Airway epithelial cell (primary cell): ENCODE data around the gene LAMB1. TPM values are rescaled to one million over a fixed set of nuclear protein-coding genes. Genes with fewer than 3 reads are reported as not detected.

Experiments used
- total RNA-seq: library from RNA; depleted of rRNA; stranded (reverse); fragments of >200 nt; gene quantifications from 2 replicates; pipeline ENCODE4 v1.2.3, GENCODE V29; 2015

Gene LAMB1
- total RNA-seq, result 68.5 and 91.7 TPM in 2 replicates

GRCh38 chr7:108002726-108003598 is at the start of gene LAMB1:
Gene LAMB1 (minus strand): TSS chr7:108003161. CDS start chr7:108002885, 276 bp downstream.

DNA sequence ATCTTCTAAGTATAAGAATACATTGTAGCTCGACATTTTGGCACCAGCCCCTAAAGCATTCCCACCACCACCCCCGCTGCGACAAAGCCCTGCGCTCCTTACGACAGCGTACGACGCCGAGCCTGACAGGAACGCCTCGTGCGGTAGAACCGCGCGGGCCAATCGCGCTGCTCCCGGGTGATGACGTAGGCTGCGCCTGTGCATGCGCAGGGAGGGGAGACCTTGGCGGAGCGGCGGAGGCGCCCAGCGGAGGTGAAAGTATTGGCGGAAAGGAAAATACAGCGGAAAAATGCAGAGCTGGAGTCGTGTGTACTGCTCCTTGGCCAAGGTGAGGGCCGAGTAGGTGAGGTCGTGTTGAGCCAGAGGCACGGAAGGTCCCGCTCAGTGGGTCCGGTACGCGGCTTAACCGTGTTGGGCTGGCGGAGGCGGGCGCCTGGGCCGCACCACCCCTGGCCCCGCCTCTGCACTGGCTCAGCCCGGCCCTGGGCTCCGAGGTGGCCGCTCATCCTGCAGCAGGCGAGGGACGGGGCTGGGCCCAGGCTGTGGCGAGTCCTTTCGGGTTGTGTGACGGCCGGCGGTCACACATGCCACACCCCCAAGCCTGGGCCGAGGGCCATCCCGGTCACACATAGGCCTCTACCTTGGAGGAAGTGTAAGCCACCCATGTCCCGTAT is 111.9 kb downstream of the LAMB1 start, which contains the start of gene DLD:
TSS of gene DLD (plus strand) at position 222 of the 674 bp plus-strand sequence. CDS start at position 290, 68 bp downstream.

Other genes with a start within 250 kb of the LAMB1 start
- not detected in 2 replicates for gene SLC26A3, start 199.9 kb downstream of the LAMB1 start, total RNA-seq
- 53.3 and 65.8 TPM in 2 replicates for gene DLD, start 112.0 kb downstream of the LAMB1 start, total RNA-seq
- gene LAMB4, start 127.2 kb upstream of the LAMB1 start, total RNA-seq, result 0.07 and 0.09 TPM in 2 replicates